Measurements from ENCODE around the gene PTPRG.

PTPRG gene

DNA sequence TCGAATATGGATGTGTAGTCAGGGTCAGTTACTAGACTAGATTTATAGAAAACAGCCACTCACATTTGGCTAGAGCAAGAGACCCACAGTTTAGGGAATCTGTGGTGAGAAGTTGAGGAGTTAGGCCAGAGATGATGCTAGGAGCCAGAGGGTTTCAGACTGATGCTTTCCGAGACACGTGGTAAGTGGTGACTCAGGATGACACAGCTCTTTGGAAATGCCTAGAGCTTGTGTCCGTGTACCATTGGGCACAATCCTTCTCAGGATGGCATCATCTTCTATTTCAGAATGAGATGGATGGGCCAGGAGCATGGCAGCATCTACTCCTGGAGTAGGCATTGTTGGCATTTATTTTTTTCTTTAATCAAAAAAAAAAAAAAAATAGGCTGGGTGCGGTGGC, 28.5 kb downstream of the PTPRG start:
- no peak for DNase-seq (ENCODE audit: low read depth)

DNA sequence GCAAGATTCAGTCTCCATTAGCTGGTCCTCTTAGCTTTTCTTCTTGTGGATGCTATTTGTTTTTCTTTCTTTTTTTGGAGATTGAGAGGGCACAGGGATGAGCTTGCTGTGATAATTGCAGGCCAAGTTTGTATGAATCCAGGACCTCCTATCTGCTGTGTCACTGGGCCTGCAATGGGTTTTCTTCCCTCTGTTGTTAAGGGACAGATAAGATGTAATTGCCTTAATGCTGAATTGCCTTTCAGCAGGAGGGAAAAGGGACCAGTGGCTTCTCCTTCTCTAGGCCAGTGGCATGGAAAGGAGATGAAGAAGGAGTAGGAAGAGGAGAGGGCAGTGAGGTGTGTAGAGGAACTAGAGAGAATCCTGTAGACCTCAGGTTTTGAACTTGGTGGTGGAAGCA, 29.9 kb downstream of the PTPRG start:
- DNase-seq (ENCODE audit: low read depth): no peak

DNA sequence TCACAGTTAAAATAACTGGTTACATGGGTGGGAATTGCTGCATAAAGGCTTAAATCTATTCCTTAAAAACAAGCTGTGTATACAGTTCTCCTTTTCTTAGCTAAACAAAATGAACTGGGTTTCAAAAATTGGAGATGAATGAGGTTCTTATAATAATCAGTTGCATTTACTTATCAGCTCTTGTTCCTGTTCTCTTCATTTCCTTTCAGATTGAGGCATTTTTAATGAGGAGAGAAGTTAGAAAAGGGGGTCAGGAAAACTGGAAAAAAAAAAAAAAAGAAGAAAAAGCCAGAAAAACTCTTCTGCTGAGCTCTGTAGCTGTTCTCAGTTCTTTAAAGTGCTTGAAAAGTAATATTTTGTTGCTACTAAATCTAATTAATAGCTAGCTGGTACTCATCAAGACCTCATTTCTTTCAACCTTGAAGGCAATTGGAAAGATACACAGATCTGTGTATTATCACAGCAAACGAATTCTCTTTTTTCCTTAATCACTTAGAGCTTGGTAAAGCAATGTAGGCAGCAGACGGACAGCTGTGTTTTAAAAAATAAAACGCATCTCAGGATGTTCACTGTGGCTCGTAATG, 32.2 kb downstream of the PTPRG start:
- DNase-seq (ENCODE audit: low read depth): no peak

DNA sequence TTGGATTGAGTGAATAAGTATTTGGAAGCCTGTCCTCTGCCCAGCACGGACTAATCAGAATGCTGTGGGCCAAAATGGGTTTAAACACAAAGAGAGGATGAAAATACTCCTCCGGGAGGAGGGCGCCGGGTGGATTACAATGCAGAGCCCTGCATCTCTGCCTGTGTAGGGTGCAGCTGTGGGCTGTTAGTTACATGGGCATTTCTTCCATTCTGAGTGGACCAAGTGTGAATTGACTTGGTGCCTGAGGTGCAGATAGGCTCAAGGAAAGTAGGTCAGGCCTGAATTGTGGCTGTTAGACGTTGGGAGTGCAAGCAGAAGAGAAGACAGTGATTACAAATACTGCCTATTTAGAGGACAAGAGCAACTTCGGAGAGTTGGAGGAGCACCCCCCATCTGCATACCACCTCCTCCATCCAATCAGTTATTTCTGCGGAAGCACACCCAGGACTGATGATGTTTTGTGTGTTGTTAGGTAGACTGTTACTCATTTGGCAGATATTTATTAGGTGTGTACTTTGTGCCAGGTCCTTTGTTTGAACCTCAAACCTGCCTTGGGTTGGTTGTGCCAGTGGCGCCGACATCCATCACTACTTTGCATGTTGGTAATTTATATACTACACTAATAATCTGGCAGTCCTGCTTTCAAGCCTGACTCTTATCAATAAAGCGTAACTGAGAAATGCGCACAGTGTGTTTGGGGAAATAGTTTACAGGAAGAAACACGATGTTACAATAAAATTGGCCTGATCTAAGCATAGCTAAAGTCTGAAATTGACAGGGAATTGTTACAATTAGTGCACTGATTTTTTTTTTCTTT, 33.0 kb downstream of the PTPRG start:
- no peak for DNase-seq (ENCODE audit: low read depth)

DNA sequence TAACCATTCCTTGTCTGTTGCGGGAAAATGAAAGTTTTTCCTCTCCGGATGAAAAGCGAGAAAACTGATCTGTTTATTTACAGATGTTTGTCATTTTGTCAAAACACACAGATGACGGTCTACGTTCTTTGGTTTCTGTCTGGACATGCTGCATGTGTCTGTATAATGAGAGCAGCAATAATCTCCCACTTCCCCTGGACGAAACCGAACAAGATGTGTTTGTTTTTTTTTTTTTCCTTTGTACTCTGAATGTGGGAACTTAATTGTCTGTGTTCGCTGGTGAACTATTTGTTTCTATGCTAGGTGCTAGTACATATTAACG, 33.6 kb downstream of the PTPRG start:
- DNase-seq (ENCODE audit: low read depth): no peak

DNA sequence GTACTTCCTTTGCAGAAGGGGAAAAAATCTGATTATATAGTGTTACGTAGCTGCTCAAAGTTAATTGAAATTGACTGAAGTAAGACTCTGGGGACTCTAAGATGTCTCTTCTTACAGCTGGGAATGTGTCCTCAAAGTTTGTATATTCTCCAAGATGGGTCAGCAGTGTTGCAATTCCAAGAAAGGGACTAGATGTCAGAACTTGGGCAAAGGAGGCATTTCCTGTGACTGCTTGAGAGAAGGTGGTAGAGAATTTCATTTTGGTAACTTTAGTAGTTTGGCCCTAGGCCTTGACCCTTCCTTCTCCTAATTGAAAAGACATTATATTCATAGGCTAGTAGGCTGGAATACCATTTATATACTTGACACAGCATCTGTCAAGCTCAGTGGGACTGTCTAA, 33.9 kb downstream of the PTPRG start:
- no peak for DNase-seq (ENCODE audit: low read depth)

DNA sequence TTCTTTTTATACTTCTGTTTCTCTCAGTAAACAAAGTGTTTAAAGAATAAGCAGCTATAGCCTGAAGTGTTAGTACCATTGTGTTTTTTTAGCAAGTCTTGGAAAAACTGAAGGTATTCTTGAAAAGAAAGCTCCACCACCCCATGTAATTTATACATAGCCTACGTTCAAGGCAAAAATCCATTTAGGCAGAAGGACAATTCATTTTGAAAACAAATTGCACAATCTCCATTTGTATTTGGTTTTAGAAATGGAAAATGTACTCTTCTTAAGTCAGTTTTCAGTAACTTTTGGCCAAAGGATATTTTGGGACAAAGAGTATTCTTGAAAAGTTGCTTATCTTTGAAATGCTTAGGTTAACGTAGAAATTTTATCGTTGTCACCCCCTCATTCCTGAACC, 34.5 kb downstream of the PTPRG start:
- DNase-seq (ENCODE audit: low read depth): no peak

DNA sequence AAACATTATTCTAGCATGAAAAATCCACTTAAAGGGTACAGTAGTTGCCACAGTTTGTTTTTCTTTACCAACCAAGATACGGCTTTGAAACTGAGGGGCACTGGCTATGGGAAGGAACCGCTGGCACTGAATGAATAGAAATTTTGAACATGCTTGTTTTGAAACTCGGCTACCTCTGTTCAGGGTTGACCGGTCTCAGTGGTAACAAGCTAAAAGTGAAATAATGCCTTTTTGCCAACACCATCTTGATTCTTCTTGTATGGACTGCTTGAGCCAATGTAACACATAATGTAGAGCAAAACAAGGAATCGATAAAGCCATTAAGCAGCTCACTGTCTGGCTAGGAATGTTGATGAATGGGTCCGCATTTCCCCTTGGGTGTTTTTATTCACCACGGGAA, 36.5 kb downstream of the PTPRG start:
- no peak for DNase-seq (ENCODE audit: low read depth)

DNA sequence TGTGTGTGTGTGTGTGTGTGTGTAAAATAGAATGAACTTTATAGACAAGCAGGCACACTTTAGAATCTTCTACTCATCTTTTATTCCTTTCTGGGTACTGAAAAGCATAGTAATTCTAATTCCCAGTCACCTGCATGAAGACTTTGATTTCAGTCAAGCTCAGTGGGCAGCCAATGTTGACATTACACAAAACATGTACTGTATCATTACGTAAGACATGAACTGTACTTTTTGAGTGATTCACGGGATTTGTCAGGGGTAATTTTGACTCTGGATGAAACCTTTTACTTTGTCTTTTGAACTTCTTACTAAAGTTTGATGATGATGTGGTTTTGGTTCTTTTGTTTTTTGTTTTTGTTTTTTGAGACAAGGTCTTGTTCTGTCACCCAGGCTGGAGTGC, 38.8 kb downstream of the PTPRG start:
- DNase-seq (ENCODE audit: low read depth): no peak

DNA sequence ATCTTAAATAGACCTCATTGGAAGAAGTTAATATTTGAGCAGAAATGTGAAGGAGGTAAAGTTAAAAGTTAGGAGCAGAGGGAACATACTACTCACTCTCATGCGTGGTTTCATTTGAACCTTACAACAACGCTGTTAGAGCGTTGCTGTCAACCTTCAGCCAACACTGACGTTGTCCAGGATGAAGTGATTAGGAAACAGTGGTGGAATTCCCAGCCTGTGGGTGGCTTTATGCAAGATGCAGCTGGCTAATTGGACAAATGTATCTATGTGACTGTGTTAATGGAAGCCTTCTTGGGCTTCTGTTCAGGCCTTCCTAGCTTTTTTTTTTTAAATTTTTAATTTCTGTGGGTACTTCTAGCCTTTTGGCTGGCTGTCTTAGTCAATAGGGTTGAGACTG, 40.5 kb downstream of the PTPRG start:
- no peak for DNase-seq (ENCODE audit: low read depth)

DNA sequence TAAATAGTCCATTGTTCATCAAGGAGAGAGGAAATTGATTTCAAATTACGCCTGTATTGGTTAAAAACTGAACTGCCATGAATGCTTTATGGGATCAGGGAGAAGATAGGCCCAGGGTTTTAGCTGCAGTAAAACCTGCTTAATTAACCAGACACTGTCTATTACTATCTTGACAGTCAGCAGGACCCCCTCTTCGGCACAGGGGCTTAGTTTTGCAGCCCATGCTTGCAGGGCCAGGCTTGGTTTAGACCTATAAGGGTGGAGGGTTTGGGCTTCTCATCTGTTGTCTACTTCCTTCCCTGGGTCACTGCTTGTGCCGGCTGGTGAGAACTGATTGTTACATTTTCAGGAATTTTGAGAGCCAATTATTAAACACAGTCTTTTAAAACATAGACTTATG, 41.1 kb downstream of the PTPRG start:
- DNase-seq (ENCODE audit: low read depth): no peak

DNA sequence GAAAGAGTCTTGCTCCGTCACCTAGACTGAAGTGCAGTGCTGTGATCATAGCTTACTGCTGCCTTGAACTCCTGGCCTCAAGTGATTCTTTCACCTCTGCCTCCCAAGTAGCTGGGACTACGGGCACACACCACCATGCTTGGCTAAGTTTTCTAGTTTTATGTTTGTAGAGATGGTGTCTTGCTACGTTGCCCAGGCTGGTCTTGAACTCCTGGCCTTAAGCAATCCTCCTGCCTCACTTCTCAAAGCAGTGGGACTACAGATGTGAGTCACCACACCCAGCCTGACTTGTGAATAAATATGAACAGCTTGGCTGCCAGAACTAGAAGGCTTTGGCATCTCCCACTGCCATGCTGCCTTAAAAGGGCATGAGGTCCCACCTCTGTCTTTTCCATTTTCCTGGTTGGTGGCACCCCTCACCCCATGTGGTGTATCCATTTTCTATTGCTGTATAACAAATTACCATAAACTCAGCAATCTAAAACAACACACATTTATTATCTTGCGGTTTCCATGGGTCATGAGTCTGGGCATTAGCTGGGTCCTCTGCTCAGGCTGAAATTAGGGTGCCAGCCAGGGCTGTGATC, 44.3 kb downstream of the PTPRG start:
- DNase-seq (ENCODE audit: low read depth): no peak

DNA sequence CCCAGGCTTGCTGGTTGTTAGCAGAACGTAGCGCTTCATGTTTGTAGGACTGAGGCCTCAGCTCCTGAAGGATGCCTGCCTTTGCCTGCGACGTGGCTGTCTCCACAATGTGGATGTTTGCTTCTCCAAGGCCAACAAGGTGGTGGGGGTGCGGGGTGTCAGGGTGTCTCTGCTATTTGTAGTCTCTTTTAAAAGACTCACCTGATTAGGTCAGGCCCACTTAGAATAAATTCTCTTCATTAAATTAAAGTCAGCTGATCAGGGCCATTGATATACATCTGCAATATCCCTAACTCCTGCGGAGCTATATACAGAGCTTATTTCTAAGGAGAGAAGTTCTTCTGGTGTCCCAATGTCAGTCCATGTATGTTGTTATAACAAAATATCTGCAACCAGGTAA, 44.8 kb downstream of the PTPRG start:
- DNase-seq (ENCODE audit: low read depth): no peak

DNA sequence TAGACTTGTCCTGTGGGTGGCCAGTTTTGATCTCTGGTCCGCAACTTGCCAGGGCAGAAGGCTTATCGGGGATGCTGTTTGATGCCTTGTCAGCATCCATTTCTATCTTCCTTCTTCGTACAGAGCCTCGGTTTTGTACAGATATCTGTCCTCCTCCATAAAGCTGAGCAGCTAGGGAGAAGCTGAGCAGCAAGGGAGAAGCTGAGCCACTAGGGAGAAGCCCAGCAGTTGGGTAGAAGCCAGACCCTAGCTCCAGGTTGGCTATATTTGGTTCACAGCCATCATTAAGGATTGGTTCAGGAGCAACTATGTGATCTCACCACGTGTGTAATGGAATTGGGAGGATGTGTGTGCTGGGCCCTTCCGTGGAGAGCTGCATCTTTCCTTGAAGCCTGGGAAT, 46.7 kb downstream of the PTPRG start:
- DNase-seq (ENCODE audit: low read depth): no peak

DNA sequence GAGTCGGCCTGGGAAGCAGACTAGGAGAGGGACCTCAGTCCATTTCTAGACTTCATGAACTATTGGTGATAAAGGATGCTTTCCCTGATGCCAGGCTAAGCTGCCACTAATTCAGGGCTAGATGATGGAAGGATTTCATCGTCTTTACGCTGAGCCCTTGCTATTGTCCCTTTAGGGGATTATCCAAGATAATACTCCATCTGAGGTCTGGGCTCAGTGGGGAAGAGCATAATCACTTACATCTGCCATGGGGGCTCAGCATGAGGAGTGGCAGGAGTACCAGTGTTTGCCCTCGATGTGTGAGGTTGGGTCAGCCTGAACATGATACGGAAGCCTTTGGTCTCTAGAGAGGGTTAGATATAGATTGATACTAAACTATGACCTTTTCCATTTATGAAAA, 47.3 kb downstream of the PTPRG start:
- no peak for DNase-seq (ENCODE audit: low read depth)

DNA sequence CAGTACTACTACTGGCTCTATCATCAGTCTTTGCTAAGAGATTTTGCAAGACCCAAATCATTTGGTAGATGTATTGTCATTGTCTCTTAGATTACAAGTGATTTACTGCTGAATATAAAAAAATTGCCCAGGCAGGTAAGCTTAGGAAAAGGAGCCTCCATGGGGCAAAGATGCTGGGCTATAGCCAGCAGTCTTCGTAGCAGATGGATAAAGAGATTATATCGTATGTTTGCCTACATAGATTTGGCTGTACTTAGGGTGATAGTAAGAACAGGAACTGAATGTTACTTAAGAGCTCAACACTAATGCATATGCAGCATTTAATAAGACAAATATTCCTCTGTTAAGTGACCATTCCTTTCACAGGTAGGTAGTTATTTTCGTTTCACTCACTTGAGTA, 48.9 kb downstream of the PTPRG start:
- no peak for DNase-seq (ENCODE audit: low read depth)

DNA sequence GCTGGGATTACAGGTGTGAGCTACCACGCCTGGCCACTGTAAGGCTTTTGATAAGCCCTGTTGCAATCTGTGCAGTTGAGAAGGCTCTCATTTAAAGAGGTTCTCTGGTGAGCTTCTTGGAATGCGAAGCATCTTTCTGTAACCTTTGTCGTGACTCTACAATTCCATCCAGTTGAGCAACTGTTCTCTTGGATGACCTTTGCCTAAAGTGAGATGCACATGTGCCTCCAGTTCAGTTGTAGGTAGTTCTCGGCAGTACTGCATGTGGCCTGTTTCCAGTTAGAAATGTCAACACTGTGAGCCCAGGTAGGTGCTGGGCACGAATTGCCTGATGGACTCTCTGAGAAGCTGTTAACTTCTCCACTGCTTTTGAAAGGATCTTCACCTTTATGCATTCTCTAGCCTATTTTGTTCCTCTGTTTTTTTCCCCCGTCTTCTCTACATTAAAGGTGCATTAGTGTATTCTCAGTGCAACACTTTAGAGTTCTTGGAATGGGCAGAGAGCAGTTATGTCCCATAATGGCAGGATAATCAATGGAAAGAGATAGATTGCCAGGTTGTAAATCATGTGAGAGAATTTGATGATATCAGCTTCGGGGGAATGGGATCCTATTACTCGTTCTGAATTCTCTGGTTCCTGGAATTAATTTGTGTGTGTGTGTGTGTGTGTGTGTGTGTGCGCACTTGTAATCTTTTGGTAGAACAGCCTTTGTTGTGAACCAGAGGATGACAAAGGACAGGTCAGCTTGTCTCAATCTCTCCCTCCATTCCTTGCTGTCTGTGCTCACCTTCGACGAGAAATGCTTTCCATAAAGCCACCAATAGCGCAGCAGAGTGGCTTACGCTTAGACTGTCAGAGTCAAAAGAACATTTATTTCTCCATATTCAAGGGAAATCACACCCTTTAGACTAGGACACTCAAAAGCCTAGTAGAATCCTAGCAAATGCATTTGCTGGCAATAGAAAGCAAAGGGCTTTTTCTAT, 51.1 kb downstream of the PTPRG start:
- no peak for DNase-seq (ENCODE audit: low read depth)

DNA sequence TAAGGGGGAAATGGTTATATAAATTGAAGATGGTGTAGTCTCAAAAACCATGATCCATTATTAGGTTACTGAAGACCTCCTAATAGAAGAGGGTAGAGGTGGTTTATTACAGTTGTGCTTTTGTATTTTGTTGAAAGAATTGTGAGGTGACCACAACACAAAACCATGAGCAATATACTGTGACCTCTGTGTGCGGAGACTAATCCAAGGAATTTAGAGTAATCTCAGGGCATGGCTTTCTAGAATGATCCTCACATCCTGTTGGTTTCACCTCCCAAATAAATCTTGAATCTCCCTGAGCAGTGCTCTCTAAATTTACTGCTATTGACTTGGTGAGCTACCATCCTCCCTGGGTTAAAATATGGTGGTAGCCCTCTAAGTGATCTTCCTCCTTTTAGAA, 52.3 kb downstream of the PTPRG start:
- DNase-seq (ENCODE audit: low read depth): no peak

DNA sequence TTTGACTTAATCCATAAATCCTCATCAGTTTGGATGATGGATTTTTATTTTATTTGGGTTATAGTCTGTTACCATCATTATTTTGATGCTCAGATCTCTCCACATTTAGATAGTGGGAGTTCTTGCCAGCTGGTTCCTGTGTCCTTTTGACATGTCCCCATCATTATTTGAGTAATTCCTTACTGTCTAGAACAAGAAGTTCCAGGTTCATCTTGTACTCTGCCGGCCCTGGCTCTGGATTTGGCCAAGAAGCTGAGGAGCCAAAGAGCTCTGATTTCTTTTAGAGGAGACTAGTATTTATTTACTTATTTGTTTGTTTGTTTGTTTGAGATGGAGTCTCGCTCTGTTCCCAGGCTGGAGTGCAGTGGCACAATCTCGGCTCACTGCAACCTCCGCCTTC, 54.3 kb downstream of the PTPRG start:
- DNase-seq (ENCODE audit: low read depth): no peak

DNA sequence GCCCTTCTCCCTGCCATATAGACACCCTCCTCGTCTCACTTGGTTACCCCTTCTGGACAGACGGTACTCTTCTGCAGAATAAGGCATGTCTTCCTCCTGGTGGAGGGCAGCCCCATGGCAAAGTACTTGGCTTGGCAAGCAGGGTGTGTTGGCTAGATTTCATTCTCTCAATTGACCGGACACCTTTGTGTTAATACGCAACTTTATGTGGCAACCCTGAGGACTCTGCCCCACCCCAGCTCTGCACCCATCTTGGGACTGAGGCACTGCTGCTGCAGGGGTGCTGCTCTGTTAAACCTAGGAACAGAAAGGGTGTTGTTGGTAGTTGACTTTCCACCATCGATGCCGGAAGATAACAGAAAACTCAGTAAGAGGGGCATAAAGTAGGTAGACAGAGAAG, 55.2 kb downstream of the PTPRG start:
- DNase-seq (ENCODE audit: low read depth): no peak

DNA sequence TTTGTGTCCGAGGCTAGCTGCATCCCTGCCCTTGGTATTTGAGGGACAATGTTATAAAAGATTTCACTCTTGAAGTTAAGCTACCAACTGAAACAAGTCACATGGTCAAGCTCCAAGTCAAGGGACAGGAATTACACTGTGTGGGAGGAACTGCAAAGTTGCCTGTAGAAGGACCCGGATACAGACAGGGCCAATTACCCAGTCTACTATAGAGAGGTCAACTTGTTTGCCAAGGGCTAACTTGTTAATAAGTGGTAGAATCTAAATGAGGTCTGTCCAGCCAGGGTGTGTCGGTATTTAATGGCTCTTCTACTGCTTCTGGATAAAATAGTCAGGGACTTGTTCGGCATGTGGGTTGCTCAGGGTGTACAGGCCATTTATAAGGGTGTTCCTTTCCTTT, 55.7 kb downstream of the PTPRG start:
- DNase-seq (ENCODE audit: low read depth): no peak

DNA sequence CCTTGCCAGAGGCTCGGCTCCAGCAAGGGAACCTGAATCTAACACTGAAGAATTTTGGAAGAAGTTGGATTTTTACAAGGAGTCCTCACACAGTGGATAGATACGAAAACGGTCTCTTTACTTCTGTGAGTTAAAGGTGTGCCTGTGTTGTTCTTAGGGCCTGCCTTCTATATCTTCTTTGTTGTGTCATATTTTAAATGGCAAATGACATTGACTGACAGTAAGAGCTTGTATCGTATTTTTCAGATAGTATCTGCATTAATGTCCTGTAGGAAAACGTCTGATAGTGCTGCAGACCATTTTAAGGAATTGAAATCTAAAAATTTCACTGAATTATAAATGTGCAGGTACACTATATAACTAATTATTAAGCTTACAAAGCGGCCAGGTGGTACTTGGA, 56.3 kb downstream of the PTPRG start:
- DNase-seq (ENCODE audit: low read depth): no peak

DNA sequence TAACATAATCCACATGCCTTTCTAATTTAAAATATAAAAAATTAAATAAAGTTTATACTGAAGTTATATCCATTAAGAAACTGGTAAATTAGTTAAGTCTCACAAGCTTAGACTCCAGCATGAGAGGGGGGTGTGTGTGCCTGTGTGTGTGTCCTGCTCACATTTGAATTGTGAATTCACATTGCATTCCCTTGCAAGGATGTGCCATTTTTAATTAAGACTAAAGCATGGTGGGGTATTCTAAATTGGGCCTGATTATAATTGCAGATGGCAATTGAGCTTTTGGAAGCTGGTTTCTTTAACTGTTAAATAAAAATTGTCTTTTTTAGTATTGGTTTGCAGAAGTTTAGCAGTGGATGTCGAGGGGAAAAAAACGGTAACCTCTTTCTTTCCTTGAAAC, 56.9 kb downstream of the PTPRG start:
- no peak for DNase-seq (ENCODE audit: low read depth)

All from stimulated activated CD8-positive, alpha-beta memory T cell treated with anti-CD3 and anti-CD28 coated beads, Interleukin-7, amount 100 ng/mL, for 24 hours (primary cell).